BLaER1 treated with 17β-estradiol and CSF1 and Interleukin-3, amounts not matched to agents 10 nM and 100 nM (cell line): ENCODE measurements around the gene TMEM108.

Experiments used
- H3K27ac ChIP-seq, 11 experiments: shearing (Covaris generic); formaldehyde crosslinking; 2 replicates each; pipeline ENCODE4 v1.8.1; 2022
- H3K27me3 ChIP-seq, 11 experiments: shearing (Covaris generic); formaldehyde crosslinking; 2 replicates each; pipeline ENCODE4 v1.8.1; 2022
- H3K36me3 ChIP-seq, 11 experiments: shearing (Covaris generic); formaldehyde crosslinking; 2 replicates each; pipeline ENCODE4 v1.8.1; 2022
- H3K4me1 ChIP-seq, 10 experiments: shearing (Covaris generic); formaldehyde crosslinking; 2 replicates each; pipeline ENCODE4 v1.8.1; 2022
- H3K4me2 ChIP-seq, 11 experiments: shearing (Covaris generic); formaldehyde crosslinking; 2 replicates each; pipeline ENCODE4 v1.8.1; 2022
- H3K4me3 ChIP-seq, 10 experiments: shearing (Covaris generic); formaldehyde crosslinking; 2 replicates each; pipeline ENCODE4 v1.8.1; 2022
- H3K9ac ChIP-seq, 11 experiments: shearing (Covaris generic); formaldehyde crosslinking; 2 replicates each; pipeline ENCODE4 v1.8.1; 2022
- H3K9me3 ChIP-seq, 11 experiments: shearing (Covaris generic); formaldehyde crosslinking; replicated peaks in 1 of 11; 2 replicates each; pipeline ENCODE4 v1.8.1; 2022
- H4K20me1 ChIP-seq, 11 experiments: shearing (Covaris generic); formaldehyde crosslinking; 2 replicates each; pipeline ENCODE4 v1.8.1; 2022
- Cebpa-rat ChIP-seq, 11 experiments: shearing (Covaris generic); IDR thresholded peaks; 2 replicates each; pipeline ENCODE4 v1.8.1; 2022

Gene TMEM108

DNA sequence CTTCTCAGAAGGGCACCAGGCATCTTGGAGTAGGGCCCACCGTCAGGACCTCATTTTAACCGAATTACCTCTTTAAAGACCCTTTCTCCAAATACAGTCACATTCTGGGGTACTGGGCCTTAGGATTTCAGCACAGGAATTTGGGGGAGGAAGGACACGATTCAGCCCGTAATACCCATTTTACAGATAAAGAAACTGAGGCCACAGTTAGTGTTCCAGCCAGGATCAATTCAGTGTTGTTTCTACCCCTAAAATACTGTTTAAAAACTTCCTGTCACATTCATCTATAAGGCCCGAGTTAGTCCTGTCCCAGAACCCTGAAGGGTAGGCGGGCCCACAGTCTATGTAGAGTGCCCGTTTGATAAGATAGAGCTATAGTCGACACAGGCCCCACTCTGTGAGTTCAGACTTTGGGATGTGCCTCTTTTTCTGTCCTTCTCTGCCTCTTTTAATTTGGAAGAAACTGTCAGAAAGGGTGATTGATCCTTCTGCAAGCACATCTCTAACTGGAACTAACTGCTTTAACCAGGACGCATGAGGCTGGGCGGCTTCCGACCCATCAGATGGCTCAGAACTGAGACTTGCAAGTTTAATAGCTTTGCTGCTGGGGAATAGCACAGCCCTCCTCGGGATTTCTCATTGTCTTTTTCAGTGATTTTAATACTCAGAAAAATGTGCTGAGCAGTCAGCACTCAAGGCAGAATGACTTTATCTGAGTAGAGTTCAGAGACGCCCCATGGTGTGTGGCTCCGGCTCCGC, 381.1 kb downstream of the TMEM108 start:
- Histone ChIP-seq H3K27ac (no peak overlapping the region), H3K4me2 (no peak overlapping the region), H3K4me3 (no peak overlapping the region), H3K4me1 (peaks cover 0 to 9% (median 1%) of the 10 kb centered on the region in 10 experiments; a peak in 6 of 20 replicates), H3K9ac (no peak overlapping the region), H3K9me3 (no peaks in the 10 kb centered on the region), H4K20me1 (no peaks in the 10 kb centered on the region), H3K36me3 (no peaks in the 10 kb centered on the region), H3K27me3 (no peaks in the 10 kb centered on the region)
- no peak for TF ChIP-seq Cebpa-rat (IDR thresholded peaks at IDR 0.05)

DNA sequence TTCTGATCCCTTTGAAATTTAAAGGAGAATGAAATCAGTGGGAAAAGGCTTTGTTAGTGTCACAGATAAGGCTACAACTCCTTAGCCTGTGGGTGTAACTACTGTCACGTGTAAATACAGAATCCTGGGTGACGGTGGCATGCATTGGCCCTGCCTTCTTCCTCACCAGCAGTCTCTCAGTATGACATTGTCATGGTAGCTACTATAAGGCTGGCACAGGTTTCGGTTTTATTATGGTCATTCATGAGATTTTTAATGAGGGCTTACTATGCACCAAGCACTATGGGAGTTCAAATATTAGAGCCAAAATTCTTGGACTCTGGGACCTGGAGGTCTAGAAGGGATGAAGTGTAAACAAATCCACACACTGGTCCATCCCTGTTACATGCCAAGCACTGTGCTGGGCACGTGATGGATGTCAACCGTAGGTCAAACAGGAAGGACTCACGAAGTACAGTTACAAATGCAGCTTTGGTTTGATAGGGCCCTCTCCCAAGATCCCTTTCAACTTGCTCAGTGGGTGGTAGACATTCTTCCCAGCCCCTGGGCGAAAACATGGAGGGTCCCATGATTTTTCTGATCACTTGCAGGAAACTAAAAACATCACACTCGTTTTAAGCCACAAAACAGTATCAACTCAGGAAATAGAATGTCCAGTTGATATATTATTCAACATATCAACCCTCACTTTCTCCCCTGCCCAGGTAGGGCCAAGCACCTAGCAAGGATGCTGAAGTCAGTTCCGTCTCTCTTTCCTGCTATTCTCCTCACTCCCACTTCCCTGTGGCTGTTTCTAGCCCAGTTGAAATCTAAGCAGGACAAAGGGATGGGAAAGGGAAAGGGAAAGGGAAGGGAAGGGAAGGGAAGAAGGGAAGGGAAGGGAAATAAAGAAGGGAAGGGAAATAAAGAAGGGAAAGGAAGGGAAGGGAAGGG, 387.0 kb downstream of the TMEM108 start:
- Histone ChIP-seq H3K4me1 (peaks cover 0 to 16% (median 7%) of the 10 kb centered on the region in 10 experiments; a peak in 10 of 20 replicates), H3K4me3 (no peak overlapping the region), H3K27me3 (no peaks in the 10 kb centered on the region), H3K4me2 (no peak overlapping the region), H3K36me3 (no peaks in the 10 kb centered on the region), H3K9ac (no peak overlapping the region), H3K27ac (no peak overlapping the region), H4K20me1 (no peaks in the 10 kb centered on the region), H3K9me3 (no peaks in the 10 kb centered on the region)
- no peak for TF ChIP-seq Cebpa-rat (IDR thresholded peaks at IDR 0.05)

DNA sequence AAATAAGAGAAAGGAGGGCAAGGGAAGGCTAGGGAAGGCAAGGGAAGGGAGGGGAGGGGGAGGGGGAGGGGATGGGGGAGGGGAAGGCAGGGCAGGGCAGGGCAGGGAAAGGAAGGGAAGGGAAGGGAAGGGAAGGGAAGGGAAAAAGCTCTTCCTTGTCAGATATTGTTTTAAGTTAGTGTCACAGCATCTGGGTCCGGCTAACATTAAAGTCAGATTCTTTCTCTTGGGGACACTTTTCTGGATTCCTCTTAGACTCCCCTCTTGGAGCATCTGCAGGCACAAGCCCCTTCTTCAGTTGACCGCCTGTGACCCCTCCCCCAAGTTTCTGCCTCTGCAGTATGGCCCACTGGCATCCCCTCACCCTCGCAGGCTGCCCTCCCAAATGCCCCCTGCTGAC, 387.7 kb downstream of the TMEM108 start:
- no peak for TF ChIP-seq Cebpa-rat (IDR thresholded peaks at IDR 0.05)
- H3K4me1 ChIP-seq = peaks cover 0 to 16% (median 7%) of the 10 kb centered on the region in 10 experiments; a peak in 10 of 20 replicates
- H4K20me1 ChIP-seq = no peaks in the 10 kb centered on the region
- peak overlapping the region in 1 of 11 experiments; percentile 16; a peak in 1 of 22 replicates for H3K4me2 ChIP-seq
- no peak overlapping the region for H3K4me3 ChIP-seq
- no peak overlapping the region for H3K9ac ChIP-seq
- no peak overlapping the region for H3K27ac ChIP-seq
- no peaks in the 10 kb centered on the region for H3K36me3 ChIP-seq
- no peaks in the 10 kb centered on the region for H3K9me3 ChIP-seq
- no peaks in the 10 kb centered on the region for H3K27me3 ChIP-seq

DNA sequence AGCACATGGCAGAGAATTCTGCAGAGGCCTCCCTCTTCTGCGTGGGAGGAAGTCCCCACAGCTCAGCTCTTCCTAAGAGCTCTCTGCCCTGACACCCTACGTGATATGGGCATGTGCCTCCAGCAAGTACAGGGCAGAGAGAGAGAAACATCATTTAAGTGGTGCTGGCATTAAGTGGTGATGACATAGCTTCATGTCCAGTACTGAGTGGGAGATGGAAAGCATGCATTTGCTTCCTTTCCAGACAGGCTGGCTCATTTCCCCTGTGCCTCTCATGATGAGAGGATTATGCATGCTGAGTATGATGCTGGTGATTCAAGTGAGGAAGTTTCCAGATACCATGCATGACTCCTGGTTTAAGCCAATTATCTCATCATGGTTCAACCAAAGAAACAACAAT, 388.5 kb downstream of the TMEM108 start:
- H3K9me3 ChIP-seq = no peaks in the 10 kb centered on the region
- H3K4me2 ChIP-seq = peak overlapping the region in 2 of 11 experiments; percentile 16 to 27; a peak in 1 of 22 replicates

DNA sequence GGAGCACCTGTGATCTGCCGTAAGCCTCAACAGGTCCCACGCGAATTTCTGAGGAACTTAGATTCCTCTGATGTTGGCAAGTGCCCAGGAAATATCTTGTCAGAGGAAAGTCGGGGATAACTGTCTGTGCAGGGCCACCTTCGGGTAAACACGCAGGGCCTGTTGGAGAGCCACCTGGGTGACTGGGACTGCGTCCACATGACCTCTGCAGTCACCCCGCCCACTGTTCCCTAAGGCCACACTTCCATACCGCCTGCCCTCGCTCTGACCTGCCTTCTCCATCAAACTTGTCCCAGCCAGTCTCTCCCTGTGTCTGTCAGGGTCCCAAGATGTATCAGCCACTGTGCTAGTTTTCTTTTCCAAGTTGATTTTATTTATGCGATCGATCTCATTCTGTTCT, 390.4 kb downstream of the TMEM108 start:
- H3K27me3 ChIP-seq = no peaks in the 10 kb centered on the region
- H3K4me3 ChIP-seq = no peak overlapping the region
- H3K36me3 ChIP-seq = no peaks in the 10 kb centered on the region
- no peak overlapping the region for H3K27ac ChIP-seq
- no peak for TF ChIP-seq Cebpa-rat (IDR thresholded peaks at IDR 0.05)
- H4K20me1 ChIP-seq = no peaks in the 10 kb centered on the region
- H3K9me3 ChIP-seq = no peaks in the 10 kb centered on the region
- no peak overlapping the region for H3K9ac ChIP-seq
- H3K4me2 ChIP-seq = no peak overlapping the region
- peaks cover 0 to 15% (median 6%) of the 10 kb centered on the region in 10 experiments; a peak in 10 of 20 replicates for H3K4me1 ChIP-seq

More for the DNA sequence above, 388.5 kb downstream of the TMEM108 start:
- Histone ChIP-seq H4K20me1 (no peaks in the 10 kb centered on the region), H3K4me1 (peaks cover 0 to 16% (median 7%) of the 10 kb centered on the region in 10 experiments; a peak in 10 of 20 replicates), H3K27me3 (no peaks in the 10 kb centered on the region), H3K4me3 (no peak overlapping the region), H3K27ac (no peak overlapping the region), H3K36me3 (no peaks in the 10 kb centered on the region), H3K9ac (no peak overlapping the region)
- no peak for TF ChIP-seq Cebpa-rat (IDR thresholded peaks at IDR 0.05)

DNA sequence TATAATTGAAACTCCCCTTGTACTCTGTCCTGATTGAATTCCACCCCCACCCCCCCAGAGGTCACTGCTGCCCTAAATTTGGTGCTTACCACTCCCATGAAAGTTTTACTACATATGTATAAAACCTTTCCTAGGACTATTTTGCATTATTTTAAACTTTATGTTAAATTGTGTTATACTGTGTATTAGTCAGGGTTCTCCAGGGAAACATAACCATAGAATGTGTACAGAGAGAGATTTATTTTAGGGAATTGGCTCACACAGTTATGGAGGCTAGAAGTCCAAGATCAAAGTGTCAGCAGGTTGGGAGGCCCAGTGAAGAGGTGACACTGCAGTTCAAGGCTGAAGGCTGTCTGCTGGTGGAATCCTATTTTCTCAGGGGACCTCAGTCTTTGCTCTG, 390.9 kb downstream of the TMEM108 start:
- Histone ChIP-seq H3K27ac (no peak overlapping the region), H3K4me1 (peaks cover 0 to 14% (median 1%) of the 10 kb centered on the region in 10 experiments; a peak in 6 of 20 replicates), H3K36me3 (no peaks in the 10 kb centered on the region), H3K27me3 (no peaks in the 10 kb centered on the region), H3K9me3 (no peaks in the 10 kb centered on the region), H3K9ac (no peak overlapping the region), H3K4me3 (no peak overlapping the region), H4K20me1 (no peaks in the 10 kb centered on the region), H3K4me2 (no peak overlapping the region)
- no peak for TF ChIP-seq Cebpa-rat (IDR thresholded peaks at IDR 0.05)

DNA sequence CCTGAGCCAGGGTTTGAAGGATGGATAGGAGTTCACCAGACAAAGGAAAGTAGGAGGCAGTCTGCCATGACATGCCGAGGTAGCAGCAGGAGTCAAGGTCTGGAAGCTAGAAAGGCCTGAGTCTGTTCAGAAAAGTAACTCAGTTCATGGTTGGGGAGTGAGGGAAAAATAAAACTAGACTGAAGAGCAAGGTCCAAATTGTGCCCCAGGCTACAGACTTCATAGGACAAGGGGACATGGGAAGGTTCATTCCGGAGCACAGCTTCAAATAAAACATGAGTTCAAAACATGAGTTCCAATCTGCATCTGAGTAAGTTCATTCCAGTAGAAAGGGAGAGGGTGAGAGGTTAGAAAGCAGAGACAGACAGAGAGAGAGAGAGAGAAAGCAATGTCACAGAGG, 401.4 kb downstream of the TMEM108 start:
- Histone ChIP-seq H3K4me2 (no peak overlapping the region), H3K9me3 (peaks cover 14 to 22% (median 17%) of the 10 kb centered on the region in 11 experiments), H4K20me1 (no peaks in the 10 kb centered on the region), H3K36me3 (no peaks in the 10 kb centered on the region), H3K9ac (no peak overlapping the region), H3K4me3 (no peak overlapping the region), H3K27me3 (no peaks in the 10 kb centered on the region), H3K27ac (no peak overlapping the region), H3K4me1 (peaks cover 0 to 12% (median 8%) of the 10 kb centered on the region in 10 experiments; a peak in 11 of 20 replicates)
- no peak for TF ChIP-seq Cebpa-rat (IDR thresholded peaks at IDR 0.05)

DNA sequence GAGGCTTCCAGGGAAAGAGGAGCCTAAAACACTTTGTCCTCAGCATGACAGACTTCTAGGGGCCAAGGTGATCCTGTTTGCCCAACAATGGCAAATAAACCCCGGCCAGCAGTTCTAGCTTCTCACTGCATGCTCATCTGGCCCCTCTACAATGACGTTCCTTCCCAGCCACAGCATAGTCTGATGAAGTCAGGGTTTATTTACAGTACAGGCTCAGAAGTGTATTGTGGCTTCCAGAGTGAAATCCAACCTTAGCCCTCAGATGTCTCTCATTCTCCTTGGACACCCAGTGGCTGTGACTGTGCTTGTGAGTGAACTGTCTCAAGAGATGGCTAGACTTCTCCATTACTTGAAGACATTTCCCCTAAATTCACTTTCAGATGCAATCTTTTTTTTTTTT, 402.5 kb downstream of the TMEM108 start:
- Histone ChIP-seq H3K4me2 (no peak overlapping the region), H3K4me1 (peaks cover 0 to 12% (median 8%) of the 10 kb centered on the region in 10 experiments; a peak in 11 of 20 replicates), H3K27ac (no peak overlapping the region), H4K20me1 (no peaks in the 10 kb centered on the region), H3K27me3 (no peaks in the 10 kb centered on the region), H3K4me3 (no peak overlapping the region), H3K36me3 (no peaks in the 10 kb centered on the region), H3K9ac (no peak overlapping the region), H3K9me3 (peaks cover 14 to 22% (median 17%) of the 10 kb centered on the region in 11 experiments)
- no peak for TF ChIP-seq Cebpa-rat (IDR thresholded peaks at IDR 0.05)

DNA sequence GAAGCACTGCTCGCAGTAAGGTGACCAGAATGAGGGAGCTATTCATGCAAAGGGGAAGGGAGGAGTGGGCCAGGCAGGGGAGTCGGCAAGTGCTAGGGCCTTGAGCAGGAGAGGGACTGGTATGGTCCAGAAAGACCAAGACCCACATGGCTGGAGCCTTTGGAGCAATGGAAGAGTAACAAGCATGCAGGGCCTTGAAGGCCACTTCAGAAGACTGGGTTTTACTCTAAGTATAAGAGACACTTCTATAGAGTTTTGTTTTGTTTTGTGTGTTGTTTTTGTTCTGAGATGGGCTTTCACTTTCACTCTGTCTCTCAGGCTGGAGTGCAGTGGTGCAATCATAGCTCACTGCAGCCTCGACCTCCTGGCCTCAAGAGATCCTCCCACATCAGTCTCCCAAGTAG, 403.7 kb downstream of the TMEM108 start:
- H3K9me3 ChIP-seq = peaks cover 14 to 22% (median 17%) of the 10 kb centered on the region in 11 experiments
- peak overlapping the region in 9 of 11 experiments; percentile 52 to 81 (median 69); a peak in 18 of 22 replicates for H3K27ac ChIP-seq
- H3K36me3 ChIP-seq = no peaks in the 10 kb centered on the region
- no peak; a peak in 1 of 22 replicates for TF ChIP-seq Cebpa-rat (IDR thresholded peaks at IDR 0.05)
- H3K4me1 ChIP-seq = peaks cover 0 to 12% (median 8%) of the 10 kb centered on the region in 10 experiments; a peak in 11 of 20 replicates
- 0 out of 22 replicates have a peak, but pooled peaks cover 0 to 3% (median 0%) of the 10 kb centered on the region in 11 experiments for H3K27me3 ChIP-seq
- peak overlapping the region in 7 of 10 experiments; percentile 21 to 46 (median 33); a peak in 10 of 20 replicates for H3K4me3 ChIP-seq
- no peaks in the 10 kb centered on the region for H4K20me1 ChIP-seq
- H3K4me2 ChIP-seq = peak overlapping the region; percentile 46 to 86 (median 76)
- H3K9ac ChIP-seq = peak overlapping the region in 10 of 11 experiments; percentile 36 to 76 (median 53); a peak in 16 of 22 replicates
